ENCODE data around the gene SLC17A2. TPM values are rescaled to one million over a fixed set of nuclear protein-coding genes. Genes with fewer than 3 reads are reported as not detected.

SLC17A2 gene
- total and polyA plus RNA-seq, 4 experiments from 2014 or later, result not detected

- Histone ChIP-seq H3K27ac (ENCODE audit: low read depth, low read length) (peak overlapping the region; percentile 92), H3K27me3 (ENCODE audit: insufficient read depth, low read length) (no peaks in the 10 kb centered on the region), H3K4me3 (ENCODE audit: low read length in 2 of 2) (no peak overlapping the region), H3K4me1 (ENCODE audit: insufficient read depth, low read length) (peaks cover 66% of the 10 kb centered on the region), H3K9me3 (ENCODE audit: control insufficient read depth in 1 of 2, low read length in 2 of 2) (no peaks in the 10 kb centered on the region), H3K36me3 (ENCODE audit: insufficient read depth, low read length) (no peaks in the 10 kb centered on the region)
- DNase-seq, result peak in 1 of 5 donors; percentile 47
- POLR2A ChIA-PET (ENCODE audit: partially characterized antibody), result interaction anchor here (0.8 to 3.8 kb wide), 10 partner anchors 12 to 162 kb away, joined by 3 to 27 read pairs (median 5); a partner anchor contains a TSS
- H3K4me3 Mint-ChIP-seq, result peak overlapping the region; percentile 17 to 98 (median 80)
- intact Hi-C loops (cut with micrococcal nuclease), result loop anchor here (5.0 kb wide), 1 partner anchor 1172 kb away; a partner anchor contains a TSS
- CTCF ChIA-PET (ENCODE audit: partially characterized antibody), result interaction anchor here (1.3 to 7.2 kb wide), 2 partner anchors 31 to 172 kb away, joined by 3 to 43 read pairs; no protein-coding TSS in a partner anchor
- H3K9me3 Mint-ChIP-seq, result no peaks in the 10 kb centered on the region
- peaks cover 51 to 84% (median 69%) of the 10 kb centered on the region in 4 donors for H3K4me1 Mint-ChIP-seq
- H3K27me3 Mint-ChIP-seq, result no peaks in the 10 kb centered on the region
- peak overlapping the region; percentile 92 to 100 (median 99) for H3K27ac Mint-ChIP-seq
- peaks cover 10 to 12% of the 10 kb centered on the region in 2 donors for H3K36me3 Mint-ChIP-seq
Observed at GRCh38 chr6:25960734-25961133, 30.2 kb upstream of the SLC17A2 start.

GRCh38 chr6:25959890-25960536 lies 29.5 kb upstream of the SLC17A2 start:
- Histone ChIP-seq H3K36me3 (ENCODE audit: insufficient read depth, low read length) (no peaks in the 10 kb centered on the region), H3K4me1 (ENCODE audit: insufficient read depth, low read length) (peaks cover 59% of the 10 kb centered on the region), H3K27ac (ENCODE audit: low read depth, low read length) (peak overlapping the region; percentile 92), H3K4me3 (ENCODE audit: low read length in 2 of 2) (no peak overlapping the region), H3K27me3 (ENCODE audit: insufficient read depth, low read length) (no peaks in the 10 kb centered on the region), H3K9me3 (ENCODE audit: control insufficient read depth in 1 of 2, low read length in 2 of 2) (no peaks in the 10 kb centered on the region)
- H3K4me1 Mint-ChIP-seq, result peaks cover 47 to 79% (median 66%) of the 10 kb centered on the region in 4 donors
- peak overlapping the region; percentile 92 to 100 (median 99) for H3K27ac Mint-ChIP-seq
- ChIA-PET POLR2A (ENCODE audit: partially characterized antibody) (interaction anchor here (0.8 to 3.8 kb wide), 7 partner anchors 12 to 163 kb away, joined by 3 to 27 read pairs (median 4); a partner anchor contains a TSS), CTCF (ENCODE audit: partially characterized antibody) (interaction anchor here (0.8 to 7.2 kb wide), 4 partner anchors 32 to 171 kb away, joined by 3 to 43 read pairs (median 4); a partner anchor contains a TSS)
- H3K4me3 Mint-ChIP-seq, result peak overlapping the region; percentile 60 to 98 (median 76)
- peaks cover 9 to 12% of the 10 kb centered on the region in 2 donors for H3K36me3 Mint-ChIP-seq
- DNase-seq, result no peak
- intact Hi-C loops (cut with micrococcal nuclease), result loop anchor here (5.0 kb wide), 1 partner anchor 1172 kb away; a partner anchor contains a TSS
- no peaks in the 10 kb centered on the region for H3K27me3 Mint-ChIP-seq
- no peaks in the 10 kb centered on the region for H3K9me3 Mint-ChIP-seq

GRCh38 chr6:25958700-25959162 lies 28.2 kb upstream of the SLC17A2 start:
- H3K27me3 Mint-ChIP-seq, result peaks cover 0 to 1% of the 10 kb centered on the region in 2 donors
- POLR2A ChIA-PET (ENCODE audit: partially characterized antibody), result interaction anchor here (0.8 to 3.8 kb wide), 4 partner anchors 14 to 1174 kb away, joined by 3 to 27 read pairs (median 4); a partner anchor contains a TSS
- intact Hi-C loops (cut with micrococcal nuclease), result no loop called here

GRCh38 chr6:25956226-25956625 lies 25.7 kb upstream of the SLC17A2 start:
- DNase-seq, result no peak
- Mint-ChIP-seq H3K9me3 (no peaks in the 10 kb centered on the region), H3K27ac (no peak overlapping the region), H3K4me3 (no peak overlapping the region), H3K4me1 (peaks cover 26 to 44% (median 36%) of the 10 kb centered on the region in 4 donors), H3K27me3 (peaks cover 0 to 2% of the 10 kb centered on the region in 2 donors), H3K36me3 (no peaks in the 10 kb centered on the region)
- Histone ChIP-seq H3K27me3 (ENCODE audit: insufficient read depth, low read length) (no peaks in the 10 kb centered on the region), H3K4me1 (ENCODE audit: insufficient read depth, low read length) (peaks cover 33% of the 10 kb centered on the region), H3K4me3 (ENCODE audit: low read length in 2 of 2) (no peak overlapping the region), H3K27ac (ENCODE audit: low read depth, low read length) (no peak overlapping the region), H3K9me3 (ENCODE audit: control insufficient read depth in 1 of 2, low read length in 2 of 2) (no peaks in the 10 kb centered on the region), H3K36me3 (ENCODE audit: insufficient read depth, low read length) (no peaks in the 10 kb centered on the region)
- intact Hi-C loops (cut with micrococcal nuclease), result no loop called here
- CTCF ChIA-PET (ENCODE audit: partially characterized antibody), result no interaction called here
- POLR2A ChIA-PET (ENCODE audit: partially characterized antibody), result interaction anchor here (1.0 kb wide), 1 partner anchor 12 kb away, joined by 3 read pairs; no protein-coding TSS in a partner anchor

More at GRCh38 chr6:25958700-25959162, 28.2 kb upstream of the SLC17A2 start:
- no peaks in the 10 kb centered on the region for H3K9me3 ChIP-seq (ENCODE audit: control insufficient read depth in 1 of 2, low read length in 2 of 2)
- no peaks in the 10 kb centered on the region for H3K27me3 ChIP-seq (ENCODE audit: insufficient read depth, low read length)
- H3K4me3 ChIP-seq (ENCODE audit: low read length in 2 of 2), result no peak overlapping the region
- DNase-seq, result no peak
- peak overlapping the region; percentile 92 to 100 (median 99) for H3K27ac Mint-ChIP-seq
- CTCF ChIA-PET (ENCODE audit: partially characterized antibody), result interaction anchor here (1.2 to 7.2 kb wide), 3 partner anchors 33 to 1651 kb away, joined by 3 to 43 read pairs (median 3); no protein-coding TSS in a partner anchor
- H3K4me1 ChIP-seq (ENCODE audit: insufficient read depth, low read length), result peaks cover 47% of the 10 kb centered on the region
- peak overlapping the region; percentile 92 for H3K27ac ChIP-seq (ENCODE audit: low read depth, low read length)
- H3K36me3 Mint-ChIP-seq, result peaks cover 0 to 6% of the 10 kb centered on the region in 2 donors
- H3K36me3 ChIP-seq (ENCODE audit: insufficient read depth, low read length), result no peaks in the 10 kb centered on the region
- H3K4me3 Mint-ChIP-seq, result peak overlapping the region; percentile 73 to 98 (median 82)
- peaks cover 39 to 66% (median 55%) of the 10 kb centered on the region in 4 donors for H3K4me1 Mint-ChIP-seq
- no peaks in the 10 kb centered on the region for H3K9me3 Mint-ChIP-seq

GRCh38 chr6:25954756-25955155 lies 24.3 kb upstream of the SLC17A2 start:
- H3K27ac ChIP-seq (ENCODE audit: low read depth, low read length), result no peak overlapping the region
- POLR2A ChIA-PET (ENCODE audit: partially characterized antibody), result no interaction called here

GRCh38 chr6:25953733-25954132 lies 23.2 kb upstream of the SLC17A2 start:
- Histone ChIP-seq H3K36me3 (ENCODE audit: insufficient read depth, low read length) (no peaks in the 10 kb centered on the region), H3K27ac (ENCODE audit: low read depth, low read length) (no peak overlapping the region), H3K4me1 (ENCODE audit: insufficient read depth, low read length) (peaks cover 8% of the 10 kb centered on the region), H3K4me3 (ENCODE audit: low read length in 2 of 2) (no peak overlapping the region), H3K27me3 (ENCODE audit: insufficient read depth, low read length) (no peaks in the 10 kb centered on the region), H3K9me3 (ENCODE audit: control insufficient read depth in 1 of 2, low read length in 2 of 2) (no peaks in the 10 kb centered on the region)
- Mint-ChIP-seq H3K27me3 (peaks cover 0 to 2% of the 10 kb centered on the region in 2 donors), H3K27ac (no peak overlapping the region), H3K4me3 (no peak overlapping the region), H3K36me3 (no peaks in the 10 kb centered on the region), H3K9me3 (peaks cover 0 to 8% (median 0%) of the 10 kb centered on the region in 8 donors), H3K4me1 (peaks cover 5 to 19% (median 12%) of the 10 kb centered on the region in 4 donors)
- no peak for DNase-seq
- intact Hi-C loops (cut with micrococcal nuclease), result no loop called here
- POLR2A ChIA-PET (ENCODE audit: partially characterized antibody), result no interaction called here
- CTCF ChIA-PET (ENCODE audit: partially characterized antibody), result no interaction called here

More at GRCh38 chr6:25954756-25955155, 24.3 kb upstream of the SLC17A2 start:
- Histone ChIP-seq H3K4me1 (ENCODE audit: insufficient read depth, low read length) (peaks cover 18% of the 10 kb centered on the region), H3K36me3 (ENCODE audit: insufficient read depth, low read length) (no peaks in the 10 kb centered on the region), H3K27me3 (ENCODE audit: insufficient read depth, low read length) (no peaks in the 10 kb centered on the region), H3K4me3 (ENCODE audit: low read length in 2 of 2) (no peak overlapping the region), H3K9me3 (ENCODE audit: control insufficient read depth in 1 of 2, low read length in 2 of 2) (no peaks in the 10 kb centered on the region)
- Mint-ChIP-seq H3K36me3 (no peaks in the 10 kb centered on the region), H3K4me1 (peaks cover 14 to 29% (median 21%) of the 10 kb centered on the region in 4 donors), H3K9me3 (peaks cover 0 to 7% (median 0%) of the 10 kb centered on the region in 8 donors), H3K4me3 (no peak overlapping the region), H3K27me3 (peaks cover 0 to 2% of the 10 kb centered on the region in 2 donors), H3K27ac (no peak overlapping the region)
- DNase-seq, result no peak
- CTCF ChIA-PET (ENCODE audit: partially characterized antibody), result no interaction called here
- intact Hi-C loops (cut with micrococcal nuclease), result no loop called here

- Histone ChIP-seq H3K4me1 (ENCODE audit: insufficient read depth, low read length) (no peaks in the 10 kb centered on the region), H3K36me3 (ENCODE audit: insufficient read depth, low read length) (no peaks in the 10 kb centered on the region), H3K27ac (ENCODE audit: low read depth, low read length) (no peak overlapping the region), H3K4me3 (ENCODE audit: low read length in 2 of 2) (no peak overlapping the region), H3K9me3 (ENCODE audit: control insufficient read depth in 1 of 2, low read length in 2 of 2) (no peaks in the 10 kb centered on the region), H3K27me3 (ENCODE audit: insufficient read depth, low read length) (no peaks in the 10 kb centered on the region)
- peaks cover 0 to 2% of the 10 kb centered on the region in 2 donors for H3K27me3 Mint-ChIP-seq
- DNase-seq, result no peak
- no peak overlapping the region for H3K27ac Mint-ChIP-seq
- H3K36me3 Mint-ChIP-seq, result no peaks in the 10 kb centered on the region
- ChIA-PET POLR2A (ENCODE audit: partially characterized antibody) (no interaction called here), CTCF (ENCODE audit: partially characterized antibody) (interaction anchor here (1.1 kb wide), 1 partner anchor 9 kb away, joined by 3 read pairs; no protein-coding TSS in a partner anchor)
- no peak overlapping the region for H3K4me3 Mint-ChIP-seq
- H3K9me3 Mint-ChIP-seq, result peaks cover 0 to 8% (median 0%) of the 10 kb centered on the region in 8 donors
- intact Hi-C loops (cut with micrococcal nuclease), result no loop called here
- H3K4me1 Mint-ChIP-seq, result peaks cover 0 to 16% (median 5%) of the 10 kb centered on the region in 4 donors
Observed at GRCh38 chr6:25952535-25952934, 22.0 kb upstream of the SLC17A2 start.

Measured in CD4-positive, alpha-beta memory T cell (primary cell).